ENCODE results near the gene ALDOB. TPM values are rescaled to one million over a fixed set of nuclear protein-coding genes. Genes with fewer than 3 reads are reported as not detected.

The ALDOB gene
- total and polyA plus RNA-seq, 2 of the 13 experiments (the other 11 are each of a cell fraction or from before 2014, with no cell fraction given) = 0.29 to 0.97 TPM

DNA sequence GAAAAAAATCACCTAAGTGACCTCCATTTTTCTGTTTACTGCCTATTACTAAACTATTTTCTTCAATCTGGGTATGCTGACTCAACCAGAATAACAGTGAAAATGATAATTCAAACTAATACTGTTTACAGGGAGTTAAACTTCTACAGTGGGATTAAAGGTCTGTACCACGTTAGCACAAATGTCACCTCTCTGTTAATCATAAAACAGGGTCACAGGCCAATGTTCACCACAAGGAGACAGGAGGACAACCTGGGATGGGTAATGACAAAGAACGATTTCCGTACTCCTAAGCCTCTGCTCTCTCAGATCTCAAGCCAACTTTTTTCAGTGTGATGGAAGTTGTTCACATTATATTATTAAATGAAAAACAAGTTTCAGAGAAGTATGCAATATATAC, 2.3 kb downstream of the ALDOB start (continued):
- no peak for TF ChIP-seq MLXIP (CRISPR knock-in tag; IDR thresholded peaks at IDR 0.05; ENCODE audit: borderline replicate concordance)
- no peak for TF ChIP-seq ZNF121 (CRISPR knock-in tag; IDR thresholded peaks at IDR 0.05)
- TF ChIP-seq MYC (CRISPR knock-in tag; IDR thresholded peaks at IDR 0.05; ENCODE audit: borderline replicate concordance) = no peak
- no peak for TF ChIP-seq ZNF543 (CRISPR knock-in tag; IDR thresholded peaks at IDR 0.05)
- no peak for TF ChIP-seq U2AF2 (IDR thresholded peaks at IDR 0.05; ENCODE audit: low read depth, low read length)
- peak; percentile 83; the same call in 1 of the 2 replicates for TF ChIP-seq ZKSCAN8 (CRISPR knock-in tag; IDR thresholded peaks at IDR 0.05; ENCODE audit: borderline replicate concordance)
- TF ChIP-seq, protein P1, sequence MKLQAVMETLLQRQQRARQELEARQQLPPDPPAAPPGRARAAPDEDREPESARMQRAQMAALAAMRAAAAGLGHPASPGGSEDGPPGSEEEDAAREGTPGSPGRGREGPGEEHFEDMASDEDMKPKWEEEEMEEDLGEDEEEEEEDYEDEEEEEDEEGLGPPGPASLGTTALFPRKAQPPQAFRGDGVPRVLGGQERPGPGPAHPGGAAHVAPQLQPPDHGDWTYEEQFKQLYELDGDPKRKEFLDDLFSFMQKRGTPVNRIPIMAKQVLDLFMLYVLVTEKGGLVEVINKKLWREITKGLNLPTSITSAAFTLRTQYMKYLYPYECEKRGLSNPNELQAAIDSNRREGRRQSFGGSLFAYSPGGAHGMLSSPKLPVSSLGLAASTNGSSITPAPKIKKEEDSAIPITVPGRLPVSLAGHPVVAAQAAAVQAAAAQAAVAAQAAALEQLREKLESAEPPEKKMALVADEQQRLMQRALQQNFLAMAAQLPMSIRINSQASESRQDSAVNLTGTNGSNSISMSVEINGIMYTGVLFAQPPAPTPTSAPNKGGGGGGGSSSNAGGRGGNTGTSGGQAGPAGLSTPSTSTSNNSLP (IDR thresholded peaks at IDR 0.05; ENCODE audit: low read depth, low read length) = peak; percentile 84
- no peak for TF ChIP-seq SALL2 (CRISPR knock-in tag; IDR thresholded peaks at IDR 0.05)
- TF ChIP-seq SAP130 (CRISPR knock-in tag; IDR thresholded peaks at IDR 0.05; ENCODE audit: low read depth) = peak; percentile 89
- peak; percentile 77 for TF ChIP-seq BCL6 (CRISPR knock-in tag; IDR thresholded peaks at IDR 0.05)
- TF ChIP-seq ZFX (CRISPR knock-in tag; IDR thresholded peaks at IDR 0.05; ENCODE audit: low read depth) = no peak; the same call in 1 of the 2 replicates
- TF ChIP-seq ZHX2 (IDR thresholded peaks at IDR 0.05; ENCODE audit: low read depth) = no peak
- no peak for TF ChIP-seq ZHX2 (CRISPR knock-in tag; IDR thresholded peaks at IDR 0.05; ENCODE audit: borderline replicate concordance)
- peak; percentile 50 for TF ChIP-seq SP5 (CRISPR knock-in tag; IDR thresholded peaks at IDR 0.05; ENCODE audit: borderline replicate concordance, low read depth)
- no peak for TF ChIP-seq ZNF629 (CRISPR knock-in tag; conservative IDR thresholded peaks at IDR 0.05)
- no peak for TF ChIP-seq DZIP1 (CRISPR knock-in tag; IDR thresholded peaks at IDR 0.05)
- no peak for TF ChIP-seq ZNF296 (CRISPR knock-in tag; conservative IDR thresholded peaks at IDR 0.05)
- no peak for TF ChIP-seq NFATC3 (CRISPR knock-in tag; IDR thresholded peaks at IDR 0.05)
